ENCODE results near the gene RPP14. TPM values are rescaled to one million over a fixed set of nuclear protein-coding genes. Genes with fewer than 3 reads are reported as not detected.

The RPP14 gene
- total and polyA plus RNA-seq, 2 experiments from 2014 or later = 11.7 to 18.6 TPM

GRCh38 chr3:58358808-58359207 is 52.8 kb downstream of the RPP14 start:
- Mint-ChIP-seq H3K9me3 (no peaks in the 10 kb centered on the region), H3K27ac (no peak overlapping the region), H3K4me1 (peaks cover 2% of the 10 kb centered on the region; the same call in 2 of the 3 replicates), H3K36me3 (ENCODE audit: low read depth) (no peaks in the 10 kb centered on the region), H3K4me3 (no peak overlapping the region), H3K27me3 (ENCODE audit: insufficient read depth, low read depth, poor library complexity) (peaks cover 1% of the 10 kb centered on the region)
- Histone ChIP-seq H3K4me2 (no peak overlapping the region), H3K27me3 (ENCODE audit: insufficient read depth) (no peaks in the 10 kb centered on the region), H3F3A (replicated peaks; ENCODE audit: low read depth) (no peaks in the 10 kb centered on the region), H3K4me3 (no peak overlapping the region), H4K20me1 (replicated peaks; ENCODE audit: insufficient read depth) (no peaks in the 10 kb centered on the region), H3K4me1 (ENCODE audit: insufficient read depth) (no peaks in the 10 kb centered on the region; the same call in 1 of the 2 replicates), H3K27ac (ENCODE audit: low read depth) (no peak overlapping the region; the same call in 1 of the 2 replicates), H3K36me3 (ENCODE audit: insufficient read depth) (no peaks in the 10 kb centered on the region), H2AFZ (no peak overlapping the region), H3K9me2 (ENCODE audit: insufficient read depth) (no peaks in the 10 kb centered on the region), H3K79me2 (replicated peaks; ENCODE audit: insufficient read depth) (no peaks in the 10 kb centered on the region; the same call in 1 of the 2 replicates)
- TF ChIP-seq ZNF462 (CRISPR knock-in tag; IDR thresholded peaks at IDR 0.05) = no peak
- TF ChIP-seq JUNB (IDR thresholded peaks at IDR 0.05; ENCODE audit: unreplicated experiment) = no peak
- TF ChIP-seq POLR2AphosphoS5 (IDR thresholded peaks at IDR 0.05; ENCODE audit: low read depth) = no peak
- TF ChIP-seq NANOG (IDR thresholded peaks at IDR 0.05; ENCODE audit: borderline replicate concordance) = no peak
- TF ChIP-seq ZNF114 (CRISPR knock-in tag; IDR thresholded peaks at IDR 0.05) = no peak
- TF ChIP-seq STAT1 (IDR thresholded peaks at IDR 0.05; ENCODE audit: unreplicated experiment) = no peak
- no peak for TF ChIP-seq ZNF331 (CRISPR knock-in tag; IDR thresholded peaks at IDR 0.05; ENCODE audit: low read depth)
- no peak for TF ChIP-seq CREB1 (CRISPR knock-in tag; IDR thresholded peaks at IDR 0.05; ENCODE audit: low read depth)
- TF ChIP-seq REST (IDR thresholded peaks at IDR 0.05; ENCODE audit: unreplicated experiment) = no peak
- no peak for TF ChIP-seq ETS1 (IDR thresholded peaks at IDR 0.05)
- no peak for ATAC-seq
- DNase-seq (ENCODE audit: low spot score) = no peak

Data from GM23338 (cell line).